DOHH2 (cell line): ENCODE data around the gene SLC47A2.

Experiments used
- CTCF ChIP-seq: fragments of 200-600 bp; sonication (generic); IDR thresholded peaks from one replicate; pipeline ENCODE4 v1.5.1; 2014; ENCODE audit warnings: antibody characterized with exemption, mild to moderate bottlenecking, low read depth, low read length; ENCODE audit not compliant: poor library complexity, severe bottlenecking
- EZH2phosphoT487 ChIP-seq: fragments of 200-600 bp; sonication (generic); IDR thresholded peaks from 2 replicates; pipeline ENCODE4 v1.6.1; 2017; ENCODE audit warnings: borderline replicate concordance, mild to moderate bottlenecking, antibody characterized with exemption, low read length, moderate library complexity, mixed read lengths

- no peak for TF ChIP-seq CTCF
- no peak for TF ChIP-seq EZH2phosphoT487
These were observed 37.6 kb downstream of the SLC47A2 start for GRCh38 chr17:19678581-19679453.
